HG03439 (cell line): ENCODE measurements around the gene EXOC4.

Source experiments
- ATAC-seq: cut with Tn5 transposase; IDR thresholded peaks from one replicate; pipeline ENCODE4 v1.9.1; 2021; ENCODE audit warnings: mild to moderate bottlenecking, moderate library complexity; ENCODE audit not compliant: unreplicated experiment

Gene EXOC4

DNA sequence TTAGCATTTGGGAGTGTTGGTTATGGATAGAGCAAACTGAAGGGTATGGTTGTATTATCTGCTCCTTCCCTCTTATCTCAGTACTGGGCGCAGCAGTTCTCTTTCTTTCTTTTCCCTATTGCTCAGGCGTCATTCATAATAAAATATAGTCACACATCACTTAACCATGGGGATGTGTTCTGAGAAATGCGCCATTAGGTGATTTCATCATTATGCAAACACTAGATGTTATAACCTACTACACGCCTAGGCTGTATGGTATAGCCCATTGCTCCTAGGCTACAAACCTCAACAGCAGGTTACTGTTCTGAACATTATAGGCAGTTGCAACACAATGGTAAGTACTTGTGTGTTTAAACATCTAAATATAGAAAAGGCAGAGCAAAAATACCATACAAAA, 401.7 kb downstream of the EXOC4 start:
- no peak for ATAC-seq

DNA sequence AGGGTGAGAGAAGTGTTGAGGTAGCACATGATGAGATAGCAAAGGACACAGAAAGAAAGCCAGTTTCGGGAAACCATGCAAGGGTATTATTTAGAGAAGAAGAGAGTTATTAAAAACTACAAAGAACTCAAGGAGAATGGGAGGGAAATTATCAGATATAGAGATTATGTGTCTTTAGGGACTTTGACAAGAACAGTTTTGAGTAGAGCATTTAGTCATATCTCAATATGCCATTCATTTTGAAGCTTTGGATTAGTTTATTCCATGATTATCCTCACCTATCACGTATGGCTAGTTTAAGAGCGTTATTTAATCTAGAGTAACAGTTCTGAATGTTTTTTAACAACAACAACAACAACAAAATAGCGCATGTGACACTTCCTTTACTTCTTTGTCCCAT, 409.4 kb downstream of the EXOC4 start:
- ATAC-seq = no peak

GRCh38 chr7:133662830-133663229, 410.0 kb downstream of the EXOC4 start:
- no peak for ATAC-seq

DNA sequence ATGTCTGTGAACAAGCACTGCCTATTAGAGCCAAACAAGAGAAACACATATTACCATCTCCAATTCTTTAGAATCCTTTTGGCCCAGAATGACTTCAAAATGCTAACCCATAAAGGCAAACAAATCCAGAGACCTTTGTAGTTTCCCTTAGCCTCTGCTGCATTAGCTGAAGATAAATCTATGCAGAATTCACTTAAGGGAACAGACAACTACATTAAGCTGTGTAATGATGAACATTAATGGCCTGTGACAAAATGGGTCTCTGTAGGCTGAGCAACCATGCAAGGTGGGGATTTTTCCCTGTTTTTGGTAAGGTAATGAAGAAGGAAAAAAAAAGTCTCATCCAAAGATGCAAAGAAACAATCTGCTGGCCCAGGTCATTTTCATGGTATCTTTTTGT, 411.6 kb downstream of the EXOC4 start:
- no peak for ATAC-seq

- no peak for ATAC-seq
These were observed 415.6 kb downstream of the EXOC4 start for GRCh38 chr7:133668296-133669060.

DNA sequence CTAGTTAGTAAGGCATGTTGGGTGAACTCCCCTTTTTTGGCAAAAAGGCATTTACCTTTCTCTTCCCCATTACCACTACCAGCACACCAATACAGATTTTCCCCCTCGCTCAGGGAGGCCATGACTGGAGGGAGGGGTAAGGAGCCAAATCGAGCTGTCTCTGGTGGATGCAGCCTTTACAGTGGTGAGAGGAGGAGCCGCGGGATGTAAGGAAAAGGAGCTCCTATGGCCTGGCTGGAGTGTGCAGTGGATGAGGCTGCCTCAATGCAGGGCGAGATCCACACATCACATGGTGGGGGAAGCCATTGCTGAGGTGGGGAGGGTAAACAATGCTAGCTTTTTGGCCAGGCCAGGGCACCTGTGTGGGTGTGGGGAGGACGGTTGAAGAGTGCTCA, 416.2 kb downstream of the EXOC4 start:
- ATAC-seq = no peak

- no peak for ATAC-seq
These were observed 417.4 kb downstream of the EXOC4 start for GRCh38 chr7:133670250-133670649.

GRCh38 chr7:133672866-133673265, 420.0 kb downstream of the EXOC4 start:
- no peak for ATAC-seq

- ATAC-seq = no peak
These were observed 421.3 kb downstream of the EXOC4 start for GRCh38 chr7:133674079-133674763.

- ATAC-seq = no peak
These were observed 422.8 kb downstream of the EXOC4 start for GRCh38 chr7:133675510-133676218.

- ATAC-seq = no peak
These were observed 424.0 kb downstream of the EXOC4 start for GRCh38 chr7:133676805-133677370.

DNA sequence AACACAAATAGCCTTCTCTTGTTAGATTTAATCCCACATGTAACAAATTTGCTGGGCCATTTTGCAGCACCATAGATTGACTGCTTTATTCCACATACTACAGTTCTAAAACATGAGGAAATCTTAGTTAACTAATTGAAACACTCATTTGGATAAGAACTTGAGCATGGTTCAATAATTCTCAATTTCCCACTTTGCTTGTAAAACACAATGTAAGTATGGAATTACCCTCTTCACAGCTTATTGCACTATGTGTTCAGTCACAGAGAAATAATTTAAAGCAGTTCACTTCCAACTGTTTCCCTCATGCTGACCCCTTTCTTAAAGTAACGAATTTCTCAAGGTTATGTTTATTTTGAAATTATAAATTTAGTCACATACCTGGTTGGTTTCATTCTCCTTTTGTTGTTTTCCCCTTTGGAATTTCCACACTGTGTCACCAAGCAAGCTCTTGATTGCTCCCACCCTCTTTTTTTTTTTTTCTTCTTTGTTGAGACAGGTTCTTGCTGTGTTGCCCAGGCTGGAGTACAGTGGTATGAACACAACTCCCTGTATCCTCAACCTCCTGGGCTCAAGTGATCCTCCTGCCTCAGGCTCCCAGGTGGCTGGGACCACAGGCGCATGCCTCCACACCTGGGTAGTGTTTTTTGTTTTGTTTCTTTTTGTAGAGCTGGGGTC, 425.4 kb downstream of the EXOC4 start:
- ATAC-seq = no peak

DNA sequence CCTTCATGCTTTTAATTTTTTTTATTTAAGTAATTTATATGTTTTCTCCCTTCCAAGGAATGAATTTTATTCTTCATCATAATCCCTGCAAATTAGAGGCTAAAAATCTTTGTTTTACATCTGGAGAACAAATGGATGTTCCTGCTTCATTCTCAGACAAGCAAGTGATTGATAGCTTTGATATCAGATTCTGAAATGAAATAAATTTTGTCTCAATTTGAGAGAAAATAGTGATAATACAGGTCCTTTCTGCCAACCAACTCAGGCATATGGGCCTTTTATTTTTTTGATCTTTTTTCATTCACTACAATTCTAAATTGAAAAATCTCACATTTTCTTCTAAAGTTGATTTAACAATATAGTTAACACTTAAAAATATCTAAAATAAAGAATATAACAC, 427.1 kb downstream of the EXOC4 start:
- no peak for ATAC-seq

DNA sequence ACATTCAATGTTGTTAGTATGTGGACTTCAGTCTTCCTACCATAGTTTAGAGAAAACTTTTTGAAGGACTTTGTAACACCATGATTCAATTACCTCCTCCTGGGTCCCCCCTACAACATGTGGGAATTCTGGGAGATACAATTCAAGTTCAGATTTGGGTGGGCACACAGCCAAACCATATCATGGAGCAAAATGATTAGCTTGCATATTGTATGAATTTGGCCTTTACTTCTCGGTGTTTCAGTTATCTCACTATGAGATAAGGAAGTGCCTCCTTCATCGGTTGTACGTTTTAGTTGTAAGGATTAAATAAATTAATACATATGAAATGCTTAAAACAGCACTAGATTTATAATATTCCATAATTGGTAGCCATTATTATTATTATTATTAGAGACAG, 428.7 kb downstream of the EXOC4 start:
- no peak for ATAC-seq

GRCh38 chr7:133682364-133683181, 429.7 kb downstream of the EXOC4 start:
- no peak for ATAC-seq

GRCh38 chr7:133683182-133683454, 430.2 kb downstream of the EXOC4 start:
- ATAC-seq = no peak

GRCh38 chr7:133688483-133689239, 435.8 kb downstream of the EXOC4 start:
- ATAC-seq = no peak

- ATAC-seq = no peak
These were observed 437.9 kb downstream of the EXOC4 start for GRCh38 chr7:133690740-133691139.

DNA sequence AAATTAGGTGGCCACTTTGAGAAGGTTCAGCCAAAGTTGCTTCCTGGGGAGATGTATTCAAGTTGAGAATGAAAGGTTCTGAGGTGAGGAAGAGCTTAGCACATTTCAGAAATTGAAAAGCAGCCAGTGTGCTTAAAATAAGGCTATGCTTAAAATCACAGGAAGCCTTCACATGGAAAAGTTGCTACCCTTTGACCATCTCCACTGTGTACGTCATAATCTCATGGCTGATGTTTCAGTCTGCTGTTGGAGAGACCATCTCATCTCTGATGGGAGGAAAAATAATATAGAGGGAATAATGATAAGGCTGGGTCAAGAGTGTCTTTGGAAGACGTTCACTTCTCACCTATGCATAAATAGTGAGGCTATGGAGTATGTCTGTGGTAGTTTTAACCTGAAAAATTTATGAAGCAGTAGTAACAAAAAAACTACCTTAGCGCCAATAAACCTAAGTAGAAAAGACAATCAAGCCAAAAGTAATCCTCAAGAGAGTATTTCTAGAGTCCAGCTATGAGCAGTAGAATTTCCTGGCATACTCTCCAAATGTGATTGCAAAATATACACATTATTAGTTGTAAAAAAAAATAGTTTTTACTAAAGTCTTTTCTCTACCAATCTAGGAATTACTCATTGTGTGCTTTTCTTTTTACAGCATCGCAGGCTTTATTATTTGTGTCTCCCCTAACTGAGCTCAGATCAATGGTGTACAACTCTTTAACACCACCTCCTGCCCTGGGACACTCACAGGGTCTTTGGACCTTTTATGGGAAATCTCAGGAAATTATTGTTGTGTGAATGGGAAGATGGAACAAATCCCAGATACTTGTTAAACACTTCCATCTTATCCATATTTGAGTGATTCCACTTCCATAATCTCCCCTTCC, 439.1 kb downstream of the EXOC4 start:
- ATAC-seq = no peak
